ENCODE results near the gene JARID2.

DNA sequence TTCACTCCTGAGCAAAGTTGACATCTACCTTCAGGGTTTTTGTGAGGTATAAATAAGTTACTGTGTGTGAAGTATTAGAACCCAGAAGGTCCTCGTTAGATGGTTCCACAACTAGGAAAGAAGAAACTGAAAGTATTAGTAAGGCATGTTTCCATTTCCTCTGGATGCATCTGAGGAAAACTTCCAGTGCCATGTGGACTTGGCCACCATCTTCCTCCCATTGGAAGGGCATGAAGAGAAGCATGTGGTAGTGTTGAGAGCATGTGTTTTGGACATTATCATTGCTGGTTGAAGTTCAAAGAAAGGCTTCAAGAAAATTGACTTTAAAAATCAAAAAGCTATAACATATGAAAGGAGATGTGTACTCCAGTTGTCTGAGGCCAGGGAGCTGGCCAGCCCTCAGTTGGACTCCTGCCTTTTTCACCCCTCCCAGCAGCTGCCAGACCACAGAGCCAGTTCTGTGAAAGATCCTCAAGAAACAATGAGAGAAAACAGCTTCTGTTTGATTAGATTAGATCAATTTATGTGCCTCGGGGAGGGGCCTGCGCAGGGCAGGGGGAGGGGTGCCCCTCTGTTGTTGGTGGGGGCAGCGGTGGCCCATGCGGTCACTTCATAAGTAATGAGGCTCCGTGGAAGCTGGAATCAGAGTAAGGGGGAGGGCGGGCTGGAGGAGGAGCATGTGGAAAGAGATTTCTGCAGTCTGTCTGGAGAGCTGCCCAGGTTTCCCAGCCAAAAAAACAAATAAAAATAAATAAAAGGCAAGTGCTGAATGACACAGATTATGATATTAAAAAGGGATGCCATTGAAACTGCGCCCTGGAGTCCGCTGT, 154.0 kb downstream of the JARID2 start:
- no peak for TF ChIP-seq FOSL2 (IDR thresholded peaks at IDR 0.05; ENCODE audit: borderline replicate concordance, low read depth)
- TF ChIP-seq TAF1 (IDR thresholded peaks at IDR 0.05; ENCODE audit: borderline replicate concordance, low read depth, low read length), result no peak
- TF ChIP-seq, protein P1, sequence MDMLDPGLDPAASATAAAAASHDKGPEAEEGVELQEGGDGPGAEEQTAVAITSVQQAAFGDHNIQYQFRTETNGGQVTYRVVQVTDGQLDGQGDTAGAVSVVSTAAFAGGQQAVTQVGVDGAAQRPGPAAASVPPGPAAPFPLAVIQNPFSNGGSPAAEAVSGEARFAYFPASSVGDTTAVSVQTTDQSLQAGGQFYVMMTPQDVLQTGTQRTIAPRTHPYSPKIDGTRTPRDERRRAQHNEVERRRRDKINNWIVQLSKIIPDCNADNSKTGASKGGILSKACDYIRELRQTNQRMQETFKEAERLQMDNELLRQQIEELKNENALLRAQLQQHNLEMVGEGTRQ (IDR thresholded peaks at IDR 0.05; ENCODE audit: borderline replicate concordance, low read depth, low read length), result no peak

All from SK-N-SH (cell line).